Mesodermal cell (in vitro differentiated cells): ENCODE data around the gene CUEDC1.
A peak's percentile ranks its signal among the peaks of the same experiment; 100 is the strongest.

Source experiments
- H3K27ac ChIP-seq: 2 replicates; pipeline ENCODE4 v1.7.0; 2013; ENCODE audit warnings: mild to moderate bottlenecking, low read depth, low read length, moderate library complexity; ENCODE audit not compliant: severe bottlenecking
- H3K36me3 ChIP-seq: 2 replicates; pipeline ENCODE4 v1.7.1; 2013; ENCODE audit warnings: mild to moderate bottlenecking, low read length, moderate library complexity; ENCODE audit not compliant: control insufficient read depth, insufficient read depth
- H3K4me1 ChIP-seq: one replicate; pipeline ENCODE4 v1.7.1; 2013; ENCODE audit warnings: mild to moderate bottlenecking, low read length; ENCODE audit not compliant: insufficient read depth, control insufficient read depth, poor library complexity, severe bottlenecking
- H3K4me3 ChIP-seq: 2 replicates; pipeline ENCODE4 v1.7.0; 2013; ENCODE audit warnings: low read length, control low read depth, mild to moderate bottlenecking; ENCODE audit not compliant: insufficient read depth, poor library complexity, severe bottlenecking; ENCODE audit errors: extremely low read depth
- H3K9me3 ChIP-seq: 2 replicates; pipeline ENCODE4 v1.7.1; 2013; ENCODE audit warnings: mild to moderate bottlenecking, low read length, moderate library complexity; ENCODE audit not compliant: control insufficient read depth
- WGBS, 2 experiments: methylation state at CpG; one replicate each; pipeline ENCODE4 v1.1.5; 2013; ENCODE audit warnings: missing lambda C conversion rate in 2 of 2; ENCODE audit not compliant: insufficient coverage in 2 of 2; 5-methylcytosine and 5-hydroxymethylcytosine counted together

Gene CUEDC1

GRCh38 chr17:57913575-57914272, 41.5 kb downstream of the CUEDC1 start:
- peaks cover 52% of the 10 kb centered on the region for H3K4me1 ChIP-seq
- H3K4me3 ChIP-seq, result no peak overlapping the region
- WGBS, 2 experiments, result 86 to 87% methylated on average over 5 to 6 of the region's 7 CpGs
- H3K9me3 ChIP-seq, result no peaks in the 10 kb centered on the region
- no peaks in the 10 kb centered on the region for H3K36me3 ChIP-seq
- H3K27ac ChIP-seq, result no peak overlapping the region

- peaks cover 42% of the 10 kb centered on the region for H3K4me1 ChIP-seq
- no peaks in the 10 kb centered on the region for H3K36me3 ChIP-seq
- H3K27ac ChIP-seq, result no peak overlapping the region
- no peaks in the 10 kb centered on the region for H3K9me3 ChIP-seq
- WGBS, 2 experiments, result 85 to 87% methylated on average over 7 to 10 of the region's 13 CpGs
- H3K4me3 ChIP-seq, result no peak overlapping the region
Measured at GRCh38 chr17:57911834-57912673, 43.2 kb downstream of the CUEDC1 start.

DNA sequence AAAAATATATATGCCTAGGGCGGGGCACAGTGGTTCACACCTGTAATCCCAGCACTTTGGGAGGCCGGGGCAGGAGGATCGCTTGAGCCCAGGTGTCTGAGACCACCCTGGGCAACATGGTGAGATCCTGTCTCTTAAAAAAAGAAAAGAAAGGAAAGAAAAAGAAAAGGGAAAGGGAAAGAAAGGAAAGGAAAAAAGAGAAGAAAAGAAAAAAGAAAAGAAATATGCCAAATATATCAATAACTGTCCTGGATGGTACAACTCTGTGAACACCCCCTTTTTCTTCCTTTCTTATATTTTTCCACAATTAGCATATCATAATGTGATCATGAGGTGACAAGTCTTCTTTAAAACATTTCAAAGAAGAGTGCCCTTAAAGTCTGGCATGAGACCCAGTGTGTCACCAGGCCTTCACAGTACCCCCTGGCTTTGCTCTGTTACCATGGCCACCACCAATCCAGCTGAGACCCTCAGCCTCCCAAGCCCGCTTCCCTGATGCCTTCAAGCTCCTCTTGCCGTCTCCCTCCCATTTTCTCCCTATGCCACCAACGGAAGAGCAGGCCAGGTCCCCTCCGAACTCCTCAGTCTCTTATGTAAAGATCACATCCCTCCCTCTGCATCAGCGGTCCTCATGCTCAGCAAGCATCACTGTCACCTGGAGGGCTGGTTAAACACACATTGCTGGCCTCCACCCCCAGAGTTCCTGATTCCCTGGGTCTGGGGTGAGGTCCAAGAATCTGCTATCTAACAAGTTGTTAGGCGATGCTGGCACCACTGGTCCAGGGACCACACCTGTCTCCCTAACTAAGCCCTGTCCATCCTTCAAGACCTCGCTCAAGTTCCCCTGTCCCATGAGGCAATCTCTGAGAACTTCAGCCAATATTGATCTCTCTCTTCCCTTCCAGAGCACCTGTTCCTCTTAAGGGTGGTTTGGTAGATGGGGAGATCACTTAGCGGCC, 44.5 kb downstream of the CUEDC1 start:
- peaks cover 36% of the 10 kb centered on the region for H3K4me1 ChIP-seq
- H3K27ac ChIP-seq, result no peak overlapping the region
- no peaks in the 10 kb centered on the region for H3K9me3 ChIP-seq
- WGBS, 2 experiments, result 80 to 84% methylated on average over 5 to 6 of the region's 11 CpGs
- peaks cover 3% of the 10 kb centered on the region for H3K36me3 ChIP-seq
- no peak overlapping the region for H3K4me3 ChIP-seq

- H3K4me3 ChIP-seq, result no peak overlapping the region
- 51 to 73% methylated on average over 4 to 5 of the region's 5 CpGs for whole genome bisulfite sequencing, 2 experiments
- no peak overlapping the region for H3K27ac ChIP-seq
- peaks cover 3% of the 10 kb centered on the region for H3K36me3 ChIP-seq
- H3K4me1 ChIP-seq, result peaks cover 36% of the 10 kb centered on the region
- H3K9me3 ChIP-seq, result no peaks in the 10 kb centered on the region
Measured at GRCh38 chr17:57909551-57909950, 45.7 kb downstream of the CUEDC1 start.

DNA sequence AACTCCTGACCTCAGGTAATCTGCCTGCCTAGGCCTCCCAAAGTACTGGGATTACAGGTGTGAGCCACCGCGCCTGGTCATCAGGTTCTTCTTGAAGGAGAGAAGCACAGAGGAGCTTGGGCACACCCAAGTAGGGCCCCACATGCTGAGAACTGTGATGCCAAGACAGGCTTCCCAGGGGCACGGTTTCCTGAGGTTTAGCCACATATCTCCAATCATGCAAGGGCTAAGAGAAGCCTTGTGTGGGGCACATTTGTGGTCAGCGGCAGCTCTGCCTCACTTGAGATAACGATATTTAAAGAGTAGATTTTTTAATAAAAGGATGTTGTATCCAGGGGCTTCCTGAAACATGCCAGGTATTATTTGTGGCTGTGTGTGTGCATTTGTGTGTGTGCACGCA, 46.9 kb downstream of the CUEDC1 start:
- Histone ChIP-seq H3K4me1 (peaks cover 38% of the 10 kb centered on the region), H3K36me3 (peaks cover 3% of the 10 kb centered on the region), H3K27ac (no peak overlapping the region), H3K9me3 (no peaks in the 10 kb centered on the region), H3K4me3 (no peak overlapping the region)
- WGBS, 2 experiments, result 98% methylated on average over 5 to 6 of the region's 6 CpGs

- WGBS, 2 experiments, result 56 to 61% methylated on average over 5 to 6 of the region's 7 CpGs
- peak overlapping the region; percentile 85 for H3K27ac ChIP-seq
- no peaks in the 10 kb centered on the region for H3K9me3 ChIP-seq
- H3K4me1 ChIP-seq, result peaks cover 46% of the 10 kb centered on the region
- no peak overlapping the region for H3K4me3 ChIP-seq
- H3K36me3 ChIP-seq, result peaks cover 3% of the 10 kb centered on the region
Measured at GRCh38 chr17:57906910-57907309, 48.3 kb downstream of the CUEDC1 start.

DNA sequence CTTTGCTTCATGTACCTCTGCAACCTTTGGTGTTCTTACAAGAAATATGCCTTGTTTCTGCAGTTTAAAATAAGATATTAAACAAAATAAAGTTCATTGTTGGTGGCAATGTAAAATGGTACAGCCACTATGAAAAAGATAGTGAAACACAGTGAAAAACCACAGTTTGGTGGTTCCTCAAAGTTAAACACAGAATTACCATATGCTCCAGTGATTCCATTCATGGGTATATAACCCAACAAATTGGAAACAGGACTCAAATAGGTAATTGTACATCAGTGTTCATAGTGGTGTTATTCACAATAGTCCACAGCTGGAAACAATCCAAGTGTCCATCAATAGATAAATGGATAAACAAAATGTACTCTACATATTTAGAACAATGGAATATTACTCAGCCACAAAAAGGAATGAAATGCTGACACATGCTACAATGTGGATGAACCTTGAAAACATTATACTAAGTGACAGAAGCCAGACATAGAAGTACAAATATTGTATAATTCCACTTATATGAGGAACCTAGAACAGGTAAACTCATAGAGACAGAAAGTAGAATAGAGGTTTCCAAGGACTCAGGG, 49.2 kb downstream of the CUEDC1 start:
- Histone ChIP-seq H3K4me1 (peaks cover 46% of the 10 kb centered on the region), H3K27ac (peak overlapping the region; percentile 50), H3K36me3 (peaks cover 3% of the 10 kb centered on the region), H3K4me3 (no peak overlapping the region), H3K9me3 (no peaks in the 10 kb centered on the region)

GRCh38 chr17:57903961-57904360, 51.3 kb downstream of the CUEDC1 start:
- no peak overlapping the region for H3K4me3 ChIP-seq
- H3K36me3 ChIP-seq, result peaks cover 3% of the 10 kb centered on the region
- 100% methylated on average over 1 of the region's 7 CpGs; no CpG with 5 or more reads in 1 of the 2 experiments for WGBS, 2 experiments
- H3K4me1 ChIP-seq, result peaks cover 56% of the 10 kb centered on the region
- H3K27ac ChIP-seq, result no peak overlapping the region
- no peaks in the 10 kb centered on the region for H3K9me3 ChIP-seq

GRCh38 chr17:57902800-57903759, 52.1 kb downstream of the CUEDC1 start:
- peak overlapping the region; percentile 81 for H3K27ac ChIP-seq
- H3K36me3 ChIP-seq, result peaks cover 3% of the 10 kb centered on the region
- WGBS, 2 experiments, result 88 to 89% methylated on average over 4 of the region's 5 CpGs
- H3K9me3 ChIP-seq, result no peaks in the 10 kb centered on the region
- H3K4me1 ChIP-seq, result peaks cover 63% of the 10 kb centered on the region
- H3K4me3 ChIP-seq, result no peak overlapping the region
